Renal cortex interstitium (tissue), 11 donors: ENCODE data around the gene CAMK1D. TPM values are rescaled to one million over a fixed set of nuclear protein-coding genes. Genes with fewer than 3 reads are reported as not detected.

ENCODE experiments used
- DNase-seq, 11 donors: peaks; one replicate each; pipeline ENCODE4 v3.0.0-alpha.2; 2013; ENCODE audit warnings: low read depth in 9 of 11, low spot score in 4 of 11; ENCODE audit errors: extremely low read depth in 1 of 11
- polyA plus RNA-seq, 3 donors: library from polyadenylated mRNA; unstranded; fragments of 120-200 nt; gene quantifications; one replicate each; pipeline ENCODE4 v1.2.1, GENCODE V29; 2013; ENCODE audit not compliant: insufficient read length in 3 of 3

Gene CAMK1D
- polyA plus RNA-seq, 3 donors: 10.5 to 13.0 (median 10.8) TPM

DNA sequence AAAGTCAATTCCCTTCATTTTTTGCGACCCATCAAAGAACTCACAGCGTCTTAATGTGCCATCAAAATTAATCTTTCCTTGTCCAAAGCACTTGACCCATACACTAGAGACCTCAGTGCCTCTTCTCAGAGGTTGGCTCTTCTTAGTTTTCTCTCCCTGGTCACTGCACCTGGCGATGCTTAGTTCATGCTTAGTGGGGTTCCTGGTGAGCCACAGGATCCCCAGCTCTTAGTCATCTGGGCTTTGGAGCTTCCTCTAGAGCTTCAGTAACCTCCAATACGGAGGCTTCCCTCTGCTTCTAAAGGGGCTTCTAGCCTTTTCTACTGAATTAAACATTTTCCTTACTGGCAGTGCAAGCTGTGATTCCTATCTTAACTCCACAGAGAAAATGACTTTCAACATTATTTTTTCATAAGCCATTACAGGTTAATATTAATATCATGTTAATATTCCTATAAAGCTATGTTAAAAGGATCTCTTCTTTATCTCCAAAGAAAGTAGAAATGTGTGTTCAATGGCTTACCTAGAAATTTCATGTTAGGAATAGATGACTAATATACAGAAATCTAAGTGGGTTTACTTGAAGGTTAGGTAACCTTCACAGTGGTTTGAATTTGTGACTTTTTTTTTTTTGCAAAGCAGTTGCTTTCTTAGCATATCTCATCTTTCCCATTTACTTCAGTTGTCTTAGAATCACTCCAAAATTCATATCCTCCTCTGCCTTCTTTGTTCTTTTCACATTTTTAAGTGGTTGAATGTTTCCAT lies 295.2 kb downstream of the CAMK1D start:
- no peak for DNase-seq

DNA sequence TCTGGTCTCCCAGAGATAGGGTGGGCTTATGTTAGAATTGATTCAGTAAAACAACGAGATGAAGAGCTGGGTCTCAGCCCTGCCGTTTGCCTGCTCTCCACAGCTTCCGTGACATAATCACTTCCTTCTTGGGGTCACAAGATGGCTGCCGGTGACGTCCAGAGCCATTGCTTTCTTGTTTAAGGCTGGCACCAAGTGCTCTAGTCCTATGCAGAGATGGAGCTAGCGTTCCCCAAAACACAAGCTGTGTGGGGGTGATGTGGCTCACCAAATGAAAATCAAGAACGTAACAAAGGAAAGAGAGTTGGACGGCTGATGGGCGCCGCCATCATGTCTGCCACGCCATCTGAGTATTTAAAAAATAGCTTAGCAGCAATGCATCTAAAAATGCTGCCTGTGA lies 296.1 kb downstream of the CAMK1D start:
- no peak for DNase-seq

DNA sequence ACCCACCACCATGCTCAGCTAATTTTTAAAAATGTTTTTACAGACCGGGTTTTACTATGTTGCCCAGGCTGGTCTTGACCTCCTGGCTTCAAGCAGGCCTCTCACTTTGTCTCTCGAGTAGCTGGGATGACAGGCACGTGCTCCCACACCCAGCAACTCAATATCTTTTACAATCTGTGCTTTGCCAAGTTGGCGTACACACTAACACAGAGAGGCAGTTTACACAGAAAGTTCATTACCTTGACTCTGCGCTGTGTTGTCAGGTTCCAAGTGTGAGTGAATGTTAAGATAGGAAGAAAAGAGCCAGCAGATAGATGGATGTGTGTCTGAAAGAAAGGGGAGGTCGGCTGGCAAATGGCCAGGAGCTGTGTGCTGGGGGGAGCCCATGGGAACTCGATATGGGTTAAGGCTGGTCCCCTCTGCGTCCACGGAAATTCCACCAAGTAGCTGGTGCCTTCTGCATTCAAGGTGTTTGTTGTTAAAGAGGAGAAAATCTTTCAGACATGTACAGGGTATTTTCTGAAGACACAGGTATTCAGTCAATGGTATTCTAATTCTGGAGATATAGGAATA lies 299.8 kb downstream of the CAMK1D start:
- DNase-seq: no peak

DNA sequence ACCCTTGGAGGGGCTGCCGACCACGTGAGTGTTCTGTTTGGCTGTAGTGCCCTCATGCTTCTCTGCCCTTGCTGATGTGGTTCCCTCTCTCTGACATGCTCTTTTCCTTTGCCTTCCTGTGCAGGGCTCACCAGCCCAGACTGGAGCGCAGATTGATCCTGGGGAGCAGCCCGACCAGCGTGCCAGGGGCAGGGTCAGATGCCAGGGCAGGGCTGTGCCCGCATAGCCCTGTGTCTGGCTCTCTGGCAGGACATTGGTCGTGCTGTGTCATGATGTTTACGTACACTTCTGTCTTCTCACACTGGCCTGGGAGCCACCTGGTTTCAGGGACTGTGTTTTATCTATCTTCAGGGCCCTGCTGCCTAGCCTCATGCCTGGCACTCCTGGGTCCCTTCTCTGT lies 300.8 kb downstream of the CAMK1D start:
- no peak for DNase-seq

DNA sequence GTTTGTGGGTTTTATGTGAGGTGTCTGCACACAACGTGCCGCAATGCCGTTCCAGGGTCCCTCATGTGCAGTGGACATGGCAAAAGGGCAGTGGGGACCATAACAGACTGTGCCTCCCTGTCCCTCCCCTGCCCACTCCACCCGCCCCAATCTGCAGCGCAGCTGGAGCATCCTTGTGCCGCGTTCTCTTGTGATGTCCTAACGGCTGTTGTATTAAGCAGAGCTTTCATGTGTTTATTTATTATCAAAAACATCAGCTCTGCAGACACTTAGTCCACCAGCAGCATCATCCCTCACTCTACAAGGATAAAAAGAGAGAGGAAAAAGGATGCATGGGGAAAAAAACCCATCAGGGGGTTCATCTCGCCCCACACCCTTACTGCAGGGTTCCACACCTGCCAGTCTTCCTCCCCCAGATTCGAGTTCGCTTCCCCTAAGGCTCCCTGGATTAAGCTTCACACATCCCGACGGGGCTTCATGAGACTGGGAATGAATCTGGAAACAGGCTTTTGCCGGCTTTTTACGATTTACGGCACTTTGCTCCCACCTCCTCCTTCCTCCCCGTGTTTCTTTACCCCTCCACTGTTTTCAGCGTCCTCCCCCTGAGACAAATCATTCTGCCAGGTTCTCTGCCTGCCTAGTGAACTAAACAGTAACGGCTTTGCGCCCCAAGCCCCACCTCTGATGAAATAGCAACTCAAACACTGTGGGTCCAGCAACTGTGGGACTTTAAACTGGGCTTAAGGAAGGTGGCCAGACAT lies 301.4 kb downstream of the CAMK1D start:
- DNase-seq: no peak

DNA sequence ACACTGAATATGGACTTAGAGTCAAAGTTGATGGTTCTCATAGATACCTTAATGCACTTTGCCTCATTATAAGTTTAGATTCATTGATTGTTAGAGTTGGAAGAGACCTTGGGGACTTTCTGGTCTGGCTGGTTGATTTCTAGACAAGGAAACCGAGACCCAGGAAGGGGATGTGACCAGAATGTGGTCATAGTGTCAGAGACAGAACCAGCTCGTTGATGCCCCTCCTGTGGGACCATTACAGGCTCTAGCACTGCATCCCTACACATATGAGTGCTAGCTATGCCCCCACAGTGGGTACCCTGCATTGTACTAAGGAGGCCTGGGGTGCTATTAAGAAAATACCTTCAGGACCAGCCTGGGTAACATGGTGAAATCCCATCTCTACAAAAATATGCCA lies 306.6 kb downstream of the CAMK1D start:
- DNase-seq: no peak

DNA sequence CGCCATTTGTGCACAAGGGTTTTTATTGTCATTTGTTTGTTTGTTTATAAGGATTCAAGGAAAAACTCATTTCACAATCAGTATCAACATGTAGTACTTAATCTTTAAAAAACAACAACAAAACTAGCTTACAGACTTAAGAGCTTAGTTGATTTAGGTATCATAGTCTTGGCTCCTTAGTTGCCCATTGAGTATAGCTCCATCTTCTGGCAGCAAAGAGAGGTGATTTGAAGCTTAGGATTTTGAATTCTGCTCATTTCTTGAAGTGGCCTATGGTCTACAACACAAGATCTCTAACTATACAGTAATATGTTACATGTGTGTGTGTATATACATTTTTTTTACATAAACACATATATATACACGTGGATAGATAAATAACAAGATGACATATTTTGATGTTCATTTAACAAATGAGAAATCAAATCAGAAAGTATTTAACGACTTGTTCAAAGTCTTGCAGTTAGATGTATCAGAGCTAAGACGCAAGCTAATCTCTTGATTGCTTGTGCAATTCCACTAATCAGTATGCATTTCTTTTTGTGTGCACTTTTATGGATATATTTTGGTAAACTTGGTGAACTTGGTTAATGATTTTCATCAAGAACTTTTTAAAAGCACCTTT lies 307.3 kb downstream of the CAMK1D start:
- DNase-seq: no peak

DNA sequence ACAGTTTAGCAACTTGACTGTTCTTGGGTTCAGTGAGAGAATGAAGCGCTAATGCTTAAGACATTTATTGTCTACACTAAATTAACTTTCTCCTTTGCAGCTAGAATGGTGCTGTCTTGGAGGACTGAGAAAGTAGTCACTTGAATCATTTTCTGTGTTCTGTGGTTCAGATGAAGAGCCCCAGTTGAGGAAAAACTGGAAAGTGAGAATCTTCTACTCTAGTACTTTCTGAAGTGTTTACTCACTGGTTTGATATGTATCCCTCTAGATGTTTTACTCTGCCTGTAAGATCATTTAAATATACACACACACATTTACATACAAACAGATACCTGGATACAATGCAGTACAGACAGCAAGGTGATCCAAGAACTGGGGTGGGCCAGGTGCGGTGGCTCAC lies 308.1 kb downstream of the CAMK1D start:
- no peak for DNase-seq

DNA sequence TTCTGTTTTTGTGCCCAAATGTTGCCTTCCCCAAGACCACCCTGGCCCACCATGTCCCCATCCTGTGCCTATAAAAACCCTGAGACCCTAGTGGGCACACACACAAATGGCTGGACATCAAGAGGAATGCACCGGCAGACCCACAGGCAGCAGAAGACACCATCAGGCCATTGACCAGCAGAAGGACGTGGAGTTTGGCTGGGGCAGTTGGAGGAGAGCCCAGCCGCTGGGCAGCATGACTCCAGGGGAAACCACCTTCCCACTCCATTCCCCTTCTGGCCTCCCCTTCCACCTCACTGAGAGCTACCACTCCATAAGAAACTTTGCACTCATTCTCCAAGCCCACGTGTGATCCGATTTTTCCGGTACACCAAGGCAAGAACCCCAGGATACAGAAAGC lies 309.2 kb downstream of the CAMK1D start:
- no peak for DNase-seq

DNA sequence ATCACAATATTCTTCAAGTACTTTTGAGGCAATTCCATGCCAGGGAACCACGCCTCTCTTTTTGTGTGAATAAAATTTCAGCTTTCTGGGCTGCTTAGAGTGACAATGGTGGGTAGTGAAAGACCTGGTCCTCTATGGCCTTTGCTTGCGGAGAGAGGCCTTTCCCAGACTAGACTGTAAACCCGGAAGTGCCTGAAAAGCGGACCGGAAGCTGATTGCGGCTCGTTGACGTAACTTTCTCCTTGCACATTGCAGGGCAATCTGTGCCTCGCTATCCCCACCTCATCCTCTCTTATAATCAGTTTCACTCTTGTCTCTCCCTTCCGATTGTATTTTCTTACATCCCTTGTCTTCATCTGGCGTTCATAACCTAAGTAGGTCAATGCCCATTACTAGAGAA lies 310.4 kb downstream of the CAMK1D start:
- DNase-seq: no peak

DNA sequence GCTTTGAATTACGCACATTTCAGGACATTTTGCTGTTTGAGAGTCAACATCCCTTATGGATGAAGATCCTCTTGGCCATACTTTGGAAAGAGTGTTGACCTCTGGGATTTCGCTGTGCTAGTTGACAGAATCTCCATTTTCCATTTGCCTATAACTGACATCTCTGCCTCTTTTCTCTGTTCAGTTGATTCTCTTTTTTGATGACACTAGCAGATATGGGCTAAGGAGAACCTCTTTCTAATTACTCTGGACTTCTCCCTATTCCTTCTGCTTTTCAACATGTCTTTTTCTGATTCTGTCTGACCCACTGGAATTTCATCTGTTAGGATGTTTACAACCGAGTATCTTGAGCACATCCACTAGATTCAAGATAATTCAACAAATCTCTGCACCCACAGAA lies 311.5 kb downstream of the CAMK1D start:
- DNase-seq: no peak

DNA sequence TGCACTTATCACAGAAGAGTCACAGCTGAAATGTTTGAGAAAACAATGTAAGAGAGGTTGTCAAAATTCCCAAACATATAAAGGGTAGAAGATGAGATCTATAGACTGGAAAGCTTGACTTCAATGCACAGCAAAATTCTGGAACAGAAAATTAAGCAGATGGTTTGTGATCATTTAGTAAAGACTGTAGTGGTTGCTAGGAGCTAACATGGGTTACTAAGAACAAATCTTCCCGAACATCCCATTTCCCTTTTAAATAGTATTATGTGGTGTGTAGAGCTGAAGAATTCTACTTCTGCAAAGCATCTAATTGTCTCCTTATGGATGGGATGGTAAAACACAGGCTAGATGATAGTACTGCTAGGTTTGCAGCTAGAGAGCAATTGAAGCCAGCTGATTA lies 312.3 kb downstream of the CAMK1D start:
- no peak for DNase-seq

DNA sequence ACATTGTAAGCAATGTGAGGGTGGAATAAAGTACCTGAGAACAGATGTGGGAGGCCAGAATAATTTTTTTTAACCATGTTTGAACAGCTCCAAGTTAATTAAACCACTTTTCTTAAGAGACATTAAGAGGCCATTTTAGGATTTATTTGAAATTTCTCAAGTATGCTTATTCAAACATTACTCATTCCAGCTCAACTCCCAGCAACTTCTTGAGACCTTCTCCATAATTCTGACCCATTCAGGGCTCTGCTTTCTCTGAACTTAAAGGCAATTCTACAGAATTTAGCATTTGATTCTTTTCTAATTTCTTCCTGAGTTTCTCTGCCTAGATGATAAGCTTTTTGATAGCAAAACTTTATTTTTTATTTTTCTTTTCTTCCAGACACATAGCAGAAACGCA lies 314.5 kb downstream of the CAMK1D start:
- no peak for DNase-seq

DNA sequence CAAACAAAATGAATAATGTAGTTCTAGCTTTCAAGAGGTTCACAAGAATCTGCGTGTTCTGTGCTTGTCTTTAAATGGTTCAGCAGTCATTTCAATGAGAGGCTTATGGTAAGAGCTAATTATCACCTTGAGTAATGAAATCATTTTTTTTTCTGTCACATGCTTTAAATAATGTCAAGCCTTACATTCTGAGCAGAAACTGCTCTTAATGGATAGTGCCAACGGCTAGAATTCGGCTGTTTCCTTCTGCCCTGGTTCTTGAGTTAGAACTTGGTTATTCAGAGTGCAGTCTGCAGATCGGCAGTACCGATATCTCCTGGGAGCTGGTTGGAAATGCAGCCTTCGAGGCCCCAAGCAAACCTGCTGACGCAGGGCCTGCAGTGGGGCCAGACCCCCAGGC lies 316.2 kb downstream of the CAMK1D start:
- no peak for DNase-seq

DNA sequence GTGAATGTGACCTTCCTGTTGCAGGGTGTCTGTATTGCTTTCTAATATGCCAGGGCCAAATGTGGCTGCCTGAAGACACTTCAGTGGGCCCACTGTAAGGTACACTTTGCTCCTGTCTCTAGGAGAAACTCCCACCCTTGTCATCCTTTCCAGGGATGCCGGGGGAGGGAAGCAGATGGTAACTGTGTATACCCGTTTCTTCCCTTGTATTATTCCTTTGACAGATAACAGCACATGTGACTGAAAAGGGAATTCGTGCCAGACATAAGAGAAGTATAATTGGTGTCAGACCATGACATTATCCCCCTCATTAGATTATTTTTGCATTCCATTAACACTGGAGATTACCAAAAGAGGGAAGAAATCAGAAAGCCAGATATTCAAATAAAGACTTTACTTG lies 317.7 kb downstream of the CAMK1D start:
- DNase-seq: no peak

DNA sequence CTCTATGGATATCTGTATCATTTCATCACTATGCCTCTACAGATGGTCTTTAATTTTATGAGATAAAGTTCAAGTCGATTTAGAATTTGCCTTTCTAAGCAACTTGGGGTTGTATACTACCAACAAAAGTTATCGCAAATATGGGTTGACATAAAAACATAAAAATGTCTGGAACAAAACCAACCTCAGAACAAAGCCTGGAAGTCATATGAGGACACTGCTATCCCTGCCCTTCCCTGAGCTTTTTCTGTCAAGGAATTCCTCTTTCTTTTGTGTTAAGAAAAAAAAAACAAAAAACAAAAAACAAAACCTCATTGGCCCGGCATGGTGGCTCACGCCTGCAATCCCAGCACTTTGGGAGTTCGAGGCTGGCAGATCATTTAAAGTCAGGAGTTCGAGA lies 319.3 kb downstream of the CAMK1D start:
- DNase-seq: no peak

DNA sequence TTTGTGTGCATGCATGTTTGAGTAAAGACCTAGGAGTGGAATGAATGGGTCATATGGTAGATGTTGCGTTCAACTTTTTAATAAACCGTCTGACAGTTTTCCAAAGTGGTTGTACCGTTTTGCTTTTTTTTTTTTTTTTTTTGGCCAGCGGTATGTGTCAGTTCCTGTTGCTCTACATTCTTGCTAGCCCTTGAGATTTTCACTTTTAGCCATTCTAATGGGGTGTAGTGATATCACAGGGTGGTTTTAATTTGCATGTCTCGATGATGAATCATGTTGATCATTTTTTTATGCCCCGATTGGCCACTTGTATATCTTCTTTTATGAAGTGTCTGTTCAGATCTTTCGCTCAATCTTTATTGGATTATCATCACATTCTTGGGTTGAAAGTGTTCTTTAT lies 320.7 kb downstream of the CAMK1D start:
- DNase-seq: no peak

DNA sequence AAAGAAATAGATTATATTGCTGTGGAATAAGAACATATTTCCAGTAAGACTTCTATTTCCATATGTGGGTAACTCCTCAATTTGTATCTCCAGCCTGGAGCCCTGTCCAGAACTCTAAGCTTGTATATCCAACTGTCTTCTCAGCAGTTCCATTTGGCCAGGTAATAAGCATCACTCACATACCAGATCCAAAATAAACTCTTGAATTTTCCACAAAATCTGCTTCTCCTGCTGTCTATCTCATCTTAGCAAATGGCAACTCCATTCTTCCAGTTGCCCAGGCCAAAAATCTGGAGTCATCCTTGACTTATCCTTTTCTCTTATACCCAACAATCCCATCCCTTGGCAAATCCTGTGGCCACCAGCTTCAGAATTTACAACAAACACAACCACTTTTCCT lies 325.8 kb downstream of the CAMK1D start:
- DNase-seq: no peak

DNA sequence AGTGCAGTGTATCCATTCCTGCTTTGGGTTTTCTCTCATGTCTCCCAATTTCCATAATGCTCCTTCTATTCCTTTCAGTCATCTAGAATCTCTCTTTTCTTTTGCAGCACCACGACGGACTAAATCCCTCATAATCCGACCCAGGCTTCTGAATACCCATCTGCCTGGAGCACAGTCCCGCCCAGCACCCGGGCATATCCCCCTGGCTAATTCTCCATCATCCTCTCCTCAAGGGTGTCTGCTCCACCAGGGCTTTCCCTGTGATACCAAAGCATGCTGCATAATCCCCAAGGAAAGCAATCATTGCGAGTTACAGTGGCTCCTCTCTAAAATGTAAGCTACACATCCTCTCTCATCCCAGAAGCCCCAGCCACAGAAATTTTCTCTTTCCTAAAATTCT lies 330.3 kb downstream of the CAMK1D start:
- no peak for DNase-seq

DNA sequence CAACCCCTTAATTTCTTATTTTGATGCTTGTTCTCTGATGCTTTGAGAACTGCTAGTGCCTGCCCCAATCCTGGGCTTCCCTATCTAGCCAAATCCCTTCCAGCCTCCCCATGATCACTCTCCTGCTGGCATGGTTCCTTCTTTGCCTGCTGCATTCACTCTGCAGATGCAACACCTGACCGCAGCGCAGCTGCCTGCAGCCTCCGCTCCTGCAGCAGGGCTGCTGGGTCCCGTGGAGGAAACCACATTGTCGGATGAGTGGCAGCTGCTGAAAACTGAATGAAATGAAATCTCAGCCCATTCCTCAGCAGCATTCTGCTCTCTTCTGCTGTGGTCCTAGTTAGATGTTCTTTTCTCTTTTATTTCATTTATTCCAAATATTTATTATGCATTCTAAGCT lies 331.9 kb downstream of the CAMK1D start:
- no peak for DNase-seq
